Fibroblast of upper back skin (primary cell): ENCODE data around the gene OCA2.

Experiments
- DNase-seq: peaks from one replicate; pipeline ENCODE4 v3.0.0-alpha.2; 2013

OCA2 gene

GRCh38 chr15:28075573-28075972 lies 23.5 kb downstream of the OCA2 start:
- no peak for DNase-seq

- no peak for DNase-seq
These were observed 30.2 kb downstream of the OCA2 start for GRCh38 chr15:28068930-28069329.

- no peak for DNase-seq
These were observed 32.9 kb downstream of the OCA2 start for GRCh38 chr15:28066231-28066630.

- no peak for DNase-seq
These were observed 39.1 kb downstream of the OCA2 start for GRCh38 chr15:28060005-28060404.

- no peak for DNase-seq
These were observed 41.0 kb downstream of the OCA2 start for GRCh38 chr15:28058082-28058481.

GRCh38 chr15:28051955-28052633 lies 47.0 kb downstream of the OCA2 start:
- no peak for DNase-seq

- DNase-seq, result no peak
These were observed 49.5 kb downstream of the OCA2 start for GRCh38 chr15:28049581-28049980.

- DNase-seq, result no peak
These were observed 51.8 kb downstream of the OCA2 start for GRCh38 chr15:28047277-28047676.

- no peak for DNase-seq
These were observed 54.9 kb downstream of the OCA2 start for GRCh38 chr15:28044121-28044672.

- DNase-seq, result no peak
These were observed 55.4 kb downstream of the OCA2 start for GRCh38 chr15:28043691-28044091.

GRCh38 chr15:28037969-28038590 lies 61.0 kb downstream of the OCA2 start:
- DNase-seq, result no peak

- DNase-seq, result no peak
These were observed 65.7 kb downstream of the OCA2 start for GRCh38 chr15:28033443-28033842.

- no peak for DNase-seq
These were observed 68.3 kb downstream of the OCA2 start for GRCh38 chr15:28030801-28031200.

- DNase-seq, result no peak
These were observed 71.4 kb downstream of the OCA2 start for GRCh38 chr15:28027714-28028076.

- DNase-seq, result no peak
These were observed 72.1 kb downstream of the OCA2 start for GRCh38 chr15:28026764-28027713.

- no peak for DNase-seq
These were observed 72.9 kb downstream of the OCA2 start for GRCh38 chr15:28026221-28026620.

GRCh38 chr15:28025413-28025812 lies 73.7 kb downstream of the OCA2 start:
- DNase-seq, result no peak

GRCh38 chr15:28024889-28025250 lies 74.2 kb downstream of the OCA2 start:
- DNase-seq, result no peak

GRCh38 chr15:28023933-28024888 lies 74.9 kb downstream of the OCA2 start:
- no peak for DNase-seq

GRCh38 chr15:28023422-28023821 lies 75.7 kb downstream of the OCA2 start:
- no peak for DNase-seq

GRCh38 chr15:28022961-28023360 lies 76.2 kb downstream of the OCA2 start:
- no peak for DNase-seq

- no peak for DNase-seq
These were observed 76.9 kb downstream of the OCA2 start for GRCh38 chr15:28022181-28022580.
